ENCODE measurements around the gene CCSER1.

DNA sequence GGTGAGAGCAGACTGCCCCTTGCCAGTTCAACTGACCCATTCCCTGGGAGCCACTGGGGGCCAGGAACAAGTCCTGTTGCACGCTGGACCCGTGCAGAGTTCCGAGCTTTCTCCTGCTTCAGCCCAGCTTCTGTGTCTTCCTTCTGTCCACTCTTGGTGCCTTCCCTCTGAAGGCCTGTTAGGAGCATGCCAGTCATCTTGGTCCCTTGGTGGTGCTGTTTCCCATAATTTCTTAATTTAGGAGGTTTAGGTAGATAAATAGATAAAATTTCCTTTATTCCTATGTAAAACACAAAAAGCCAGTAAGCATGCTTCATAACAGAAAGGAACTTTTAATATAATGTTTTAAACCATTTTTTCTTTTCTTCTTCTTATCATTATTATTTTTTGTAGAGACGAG is 672.7 kb downstream of the CCSER1 start:
- no peak for TF ChIP-seq EZH2 (IDR thresholded peaks at IDR 0.05; ENCODE audit: borderline replicate concordance, low read depth, low read length, severe bottlenecking)
- TF ChIP-seq, protein P1, sequence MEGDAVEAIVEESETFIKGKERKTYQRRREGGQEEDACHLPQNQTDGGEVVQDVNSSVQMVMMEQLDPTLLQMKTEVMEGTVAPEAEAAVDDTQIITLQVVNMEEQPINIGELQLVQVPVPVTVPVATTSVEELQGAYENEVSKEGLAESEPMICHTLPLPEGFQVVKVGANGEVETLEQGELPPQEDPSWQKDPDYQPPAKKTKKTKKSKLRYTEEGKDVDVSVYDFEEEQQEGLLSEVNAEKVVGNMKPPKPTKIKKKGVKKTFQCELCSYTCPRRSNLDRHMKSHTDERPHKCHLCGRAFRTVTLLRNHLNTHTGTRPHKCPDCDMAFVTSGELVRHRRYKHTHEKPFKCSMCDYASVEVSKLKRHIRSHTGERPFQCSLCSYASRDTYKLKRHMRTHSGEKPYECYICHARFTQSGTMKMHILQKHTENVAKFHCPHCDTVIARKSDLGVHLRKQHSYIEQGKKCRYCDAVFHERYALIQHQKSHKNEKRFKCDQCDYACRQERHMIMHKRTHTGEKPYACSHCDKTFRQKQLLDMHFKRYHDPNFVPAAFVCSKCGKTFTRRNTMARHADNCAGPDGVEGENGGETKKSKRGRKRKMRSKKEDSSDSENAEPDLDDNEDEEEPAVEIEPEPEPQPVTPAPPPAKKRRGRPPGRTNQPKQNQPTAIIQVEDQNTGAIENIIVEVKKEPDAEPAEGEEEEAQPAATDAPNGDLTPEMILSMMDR (IDR thresholded peaks at IDR 0.05; ENCODE audit: borderline replicate concordance, extremely low read depth, low read length, poor library complexity, severe bottlenecking): no peak
